Esophagus squamous epithelium (tissue), 4 donors: ENCODE measurements around the gene TMEM121.

Source experiments
- POLR2A ChIP-seq, 4 donors: fragments of 450-650 bp; IDR thresholded peaks; one replicate each; pipeline ENCODE4 v1.6.1; 2017; ENCODE audit warnings: antibody characterized with exemption in 4 of 4, mild to moderate bottlenecking in 4 of 4, moderate library complexity in 3 of 4
- TF ChIP-seq, protein P1 (sequence below), 6 experiments: fragments of 450-650 bp in 4 of 6; fragments of 200-600 bp in 2 of 6; sonication (generic) in 2 of 6; IDR thresholded peaks; one replicate each; pipeline ENCODE4 v1.5.1; 2016 to 2019; ENCODE audit warnings: antibody characterized with exemption in 6 of 6, mild to moderate bottlenecking in 4 of 6, moderate library complexity in 4 of 6

DNA sequence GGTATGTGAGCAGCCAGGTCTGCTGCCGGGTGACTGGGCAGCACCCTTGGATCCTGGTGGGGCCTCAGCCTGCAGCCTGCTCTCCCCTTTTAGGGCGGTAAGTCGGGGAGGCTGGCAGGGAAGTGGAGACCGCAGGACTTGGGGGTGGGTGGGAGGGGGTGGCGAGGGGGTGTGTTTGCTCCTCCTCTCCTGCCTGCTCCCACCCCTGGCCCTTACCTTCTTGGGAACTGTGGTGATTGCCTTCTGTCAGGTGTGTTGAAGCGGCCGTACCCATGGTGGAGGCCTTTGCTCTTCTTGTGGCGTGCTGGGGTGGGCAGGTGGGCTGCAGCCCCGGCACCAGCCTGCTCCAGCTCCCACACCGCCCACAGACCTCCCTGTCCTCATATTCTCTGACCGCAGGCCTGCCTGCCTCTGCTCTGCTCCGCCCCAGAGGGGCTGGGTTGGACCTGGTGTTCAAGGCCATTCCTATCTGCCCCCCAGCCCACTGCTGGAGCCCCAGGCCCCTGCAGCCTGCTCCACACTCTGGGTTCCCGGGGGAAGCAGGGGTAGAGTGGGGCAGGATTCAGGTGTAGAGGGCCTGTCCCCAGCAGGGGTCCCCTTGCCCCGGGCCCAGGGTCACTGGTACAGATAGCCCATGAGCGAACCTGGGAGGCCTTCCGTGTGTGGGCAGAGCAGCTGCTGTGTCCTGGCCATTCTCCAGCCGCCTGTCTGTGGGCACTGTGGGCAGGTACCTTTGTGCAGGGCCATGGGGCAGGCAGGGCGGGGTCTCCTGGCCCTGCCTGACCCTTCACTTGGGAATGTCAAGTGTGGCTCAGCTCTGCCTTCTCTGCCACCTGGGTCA, 30.2 kb upstream of the TMEM121 start:
- no peak for TF ChIP-seq POLR2A (IDR thresholded peaks at IDR 0.05)
- TF ChIP-seq, protein P1, sequence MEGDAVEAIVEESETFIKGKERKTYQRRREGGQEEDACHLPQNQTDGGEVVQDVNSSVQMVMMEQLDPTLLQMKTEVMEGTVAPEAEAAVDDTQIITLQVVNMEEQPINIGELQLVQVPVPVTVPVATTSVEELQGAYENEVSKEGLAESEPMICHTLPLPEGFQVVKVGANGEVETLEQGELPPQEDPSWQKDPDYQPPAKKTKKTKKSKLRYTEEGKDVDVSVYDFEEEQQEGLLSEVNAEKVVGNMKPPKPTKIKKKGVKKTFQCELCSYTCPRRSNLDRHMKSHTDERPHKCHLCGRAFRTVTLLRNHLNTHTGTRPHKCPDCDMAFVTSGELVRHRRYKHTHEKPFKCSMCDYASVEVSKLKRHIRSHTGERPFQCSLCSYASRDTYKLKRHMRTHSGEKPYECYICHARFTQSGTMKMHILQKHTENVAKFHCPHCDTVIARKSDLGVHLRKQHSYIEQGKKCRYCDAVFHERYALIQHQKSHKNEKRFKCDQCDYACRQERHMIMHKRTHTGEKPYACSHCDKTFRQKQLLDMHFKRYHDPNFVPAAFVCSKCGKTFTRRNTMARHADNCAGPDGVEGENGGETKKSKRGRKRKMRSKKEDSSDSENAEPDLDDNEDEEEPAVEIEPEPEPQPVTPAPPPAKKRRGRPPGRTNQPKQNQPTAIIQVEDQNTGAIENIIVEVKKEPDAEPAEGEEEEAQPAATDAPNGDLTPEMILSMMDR (IDR thresholded peaks at IDR 0.05) = no peak
